WTC11 (cell line): ENCODE data around the gene HP1BP3. TPM values are rescaled to one million over a fixed set of nuclear protein-coding genes. Genes with fewer than 3 reads are reported as not detected.

ENCODE experiments used
- ATAC-seq: fragments of 200-7000 bp; cut with Tn5 transposase; 2 replicates; pipeline ENCODE4 v1.10.0; 2021; ENCODE audit warnings: mild to moderate bottlenecking, moderate library complexity
- CTCF ChIA-PET: fragments of 300-600 bp; sonication (Branson Sonifier 250); formaldehyde crosslinking; loops from one replicate; lab custom pipeline; 2021; ENCODE audit warnings: antibody characterized with exemption; lab: Charles Lee
- POLR2A ChIA-PET: fragments of 350-600 bp; sonication (Branson Sonifier 250); formaldehyde crosslinking; loops from one replicate; lab custom pipeline; 2021; ENCODE audit warnings: antibody characterized with exemption; lab: Charles Lee
- DNase-seq: peaks from one replicate; pipeline ENCODE4 v3.0.0; 2021; ENCODE audit warnings: low spot score
- H3K27ac Mint-ChIP-seq: 2 replicates; pipeline ENCODE4 v1.8.0; 2021; ENCODE audit warnings: mixed read lengths
- H3K27me3 Mint-ChIP-seq: 2 replicates; pipeline ENCODE4 v1.8.0; 2021; ENCODE audit warnings: low read depth, mild to moderate bottlenecking, moderate library complexity, mixed read lengths
- H3K36me3 Mint-ChIP-seq: 2 replicates; pipeline ENCODE4 v1.8.0; 2021; ENCODE audit warnings: mixed read lengths
- H3K4me1 Mint-ChIP-seq: 2 replicates; pipeline ENCODE4 v1.8.0; 2022; ENCODE audit warnings: mixed read lengths
- H3K4me3 Mint-ChIP-seq: 2 replicates; pipeline ENCODE4 v1.8.0; 2021; ENCODE audit warnings: mild to moderate bottlenecking, moderate library complexity, mixed read lengths
- H3K9me3 Mint-ChIP-seq: 2 replicates; pipeline ENCODE4 v1.8.0; 2021; ENCODE audit warnings: mixed read lengths
- ARID4B ChIP-seq: sonication (generic); formaldehyde crosslinking; IDR thresholded peaks from 2 replicates; pipeline ENCODE4 v1.8.0; 2023; ENCODE audit warnings: missing genetic modification reagents, mild to moderate bottlenecking, borderline replicate concordance
- CDX4 ChIP-seq: fragments of 250-450 bp; sonication (Bioruptor Pico); IDR thresholded peaks from 2 replicates; pipeline ENCODE4 v1.9.0; 2021; ENCODE audit warnings: moderate library complexity, mild to moderate bottlenecking, inconsistent platforms, borderline replicate concordance
- E2F1 ChIP-seq: sonication (generic); formaldehyde crosslinking; IDR thresholded peaks from 2 replicates; pipeline ENCODE4 v1.8.0; 2022; ENCODE audit warnings: mild to moderate bottlenecking, missing genetic modification reagents
- ELF4 ChIP-seq: sonication (generic); formaldehyde crosslinking; IDR thresholded peaks from 2 replicates; pipeline ENCODE4 v1.8.1; 2022; ENCODE audit warnings: low read depth, mild to moderate bottlenecking, moderate library complexity, missing genetic modification reagents
- ERG ChIP-seq: fragments of 250-450 bp; sonication (Bioruptor Pico); IDR thresholded peaks from 2 replicates; pipeline ENCODE4 v1.8.0; 2021; ENCODE audit warnings: mild to moderate bottlenecking
- FOXP4 ChIP-seq: sonication (generic); formaldehyde crosslinking; IDR thresholded peaks from 2 replicates; pipeline ENCODE4 v1.8.0; 2022; ENCODE audit warnings: mild to moderate bottlenecking, missing genetic modification reagents
- IRF2 ChIP-seq: sonication (generic); formaldehyde crosslinking; IDR thresholded peaks from 2 replicates; pipeline ENCODE4 v1.8.0; 2022; ENCODE audit warnings: low read depth, missing genetic modification reagents, borderline replicate concordance
- NR2C2 ChIP-seq: sonication (generic); formaldehyde crosslinking; IDR thresholded peaks from 2 replicates; pipeline ENCODE4 v1.8.0; 2022; ENCODE audit warnings: mild to moderate bottlenecking, missing genetic modification reagents
- PREB ChIP-seq: sonication (generic); formaldehyde crosslinking; IDR thresholded peaks from 2 replicates; pipeline ENCODE4 v1.8.1; 2022; ENCODE audit warnings: mild to moderate bottlenecking, missing genetic modification reagents, moderate library complexity, borderline replicate concordance
- STAT6 ChIP-seq: sonication (generic); formaldehyde crosslinking; conservative IDR thresholded peaks from 2 replicates; pipeline ENCODE4 v1.8.1; 2023; ENCODE audit warnings: mild to moderate bottlenecking, low read depth, missing genetic modification reagents, moderate library complexity
- TEAD1 ChIP-seq: sonication (generic); formaldehyde crosslinking; IDR thresholded peaks from 2 replicates; pipeline ENCODE4 v1.8.0; 2022; ENCODE audit warnings: mild to moderate bottlenecking, missing genetic modification reagents
- TEAD4 ChIP-seq: sonication (generic); formaldehyde crosslinking; IDR thresholded peaks from 2 replicates; pipeline ENCODE4 v1.8.0; 2022; ENCODE audit warnings: mild to moderate bottlenecking, missing genetic modification reagents
- ZNF396 ChIP-seq: fragments of 250-450 bp; sonication (Bioruptor Pico); IDR thresholded peaks from 2 replicates; pipeline ENCODE4 v1.8.0; 2021; ENCODE audit warnings: mild to moderate bottlenecking, moderate library complexity, borderline replicate concordance
- ZNF425 ChIP-seq: fragments of 250-450 bp; sonication (Bioruptor Pico); conservative IDR thresholded peaks from 2 replicates; pipeline ENCODE4 v1.9.0; 2021; ENCODE audit warnings: mild to moderate bottlenecking
- ZNF671 ChIP-seq: fragments of 250-450 bp; sonication (Bioruptor Pico); IDR thresholded peaks from 2 replicates; pipeline ENCODE4 v1.8.0; 2021; ENCODE audit warnings: mild to moderate bottlenecking
- total RNA-seq: library from RNA; stranded (reverse); gene quantifications from 3 replicates; pipeline ENCODE4 v1.2.3, GENCODE V29; 2021

The HP1BP3 gene
- total RNA-seq, 1 experiment from 2014 or later = 121 TPM

- no peak for TF ChIP-seq ARID4B
- no peak for TF ChIP-seq STAT6 (CRISPR knock-in tag)
- no peak for TF ChIP-seq PREB
- no peak for TF ChIP-seq ZNF425
- TF ChIP-seq FOXP4 (CRISPR knock-in tag) = no peak
- TF ChIP-seq TEAD4 (CRISPR knock-in tag) = no peak
- TF ChIP-seq TEAD1 = no peak
- no peak for TF ChIP-seq NR2C2
- TF ChIP-seq ZNF671 (CRISPR knock-in tag) = no peak
- TF ChIP-seq ERG = no peak
Measured at GRCh38 chr1:20739225-20739624, 47.9 kb downstream of the HP1BP3 start (continued).

GRCh38 chr1:20735581-20736111 is 51.5 kb downstream of the HP1BP3 start:
- H3K4me3 Mint-ChIP-seq = no peak overlapping the region
- POLR2A ChIA-PET = no interaction called here
- no peak overlapping the region for H3K27ac Mint-ChIP-seq
- no peak for ATAC-seq
- TF ChIP-seq STAT6 (CRISPR knock-in tag) = no peak
- TF ChIP-seq CDX4 (CRISPR knock-in tag) = no peak
- no peak for TF ChIP-seq E2F1 (CRISPR knock-in tag)
- TF ChIP-seq ZNF396 (CRISPR knock-in tag) = no peak
- no peak for TF ChIP-seq ELF4 (CRISPR knock-in tag)
- TF ChIP-seq TEAD1 = no peak
- no peak for TF ChIP-seq IRF2 (CRISPR knock-in tag)
- TF ChIP-seq, all 79 proteins: peak for 0
- Mint-ChIP-seq H3K36me3 (no peaks in the 10 kb centered on the region), H3K4me1 (peaks cover 9% of the 10 kb centered on the region), H3K27me3 (peaks cover 45% of the 10 kb centered on the region), H3K9me3 (no peaks in the 10 kb centered on the region)
- CTCF ChIA-PET = interaction anchor here (0.6 to 1.1 kb wide), 2 partner anchors 38 to 44 kb away, joined by 3 to 7 read pairs; no protein-coding TSS in a partner anchor
- DNase-seq = no peak
